GM21526 (cell line): ENCODE measurements around the gene TRPV4.

Experiments used
- ATAC-seq: cut with Tn5 transposase; IDR thresholded peaks from one replicate; pipeline ENCODE4 v1.9.1; 2021; ENCODE audit warnings: moderate library complexity; ENCODE audit not compliant: unreplicated experiment, low FRiP score

The TRPV4 gene

DNA sequence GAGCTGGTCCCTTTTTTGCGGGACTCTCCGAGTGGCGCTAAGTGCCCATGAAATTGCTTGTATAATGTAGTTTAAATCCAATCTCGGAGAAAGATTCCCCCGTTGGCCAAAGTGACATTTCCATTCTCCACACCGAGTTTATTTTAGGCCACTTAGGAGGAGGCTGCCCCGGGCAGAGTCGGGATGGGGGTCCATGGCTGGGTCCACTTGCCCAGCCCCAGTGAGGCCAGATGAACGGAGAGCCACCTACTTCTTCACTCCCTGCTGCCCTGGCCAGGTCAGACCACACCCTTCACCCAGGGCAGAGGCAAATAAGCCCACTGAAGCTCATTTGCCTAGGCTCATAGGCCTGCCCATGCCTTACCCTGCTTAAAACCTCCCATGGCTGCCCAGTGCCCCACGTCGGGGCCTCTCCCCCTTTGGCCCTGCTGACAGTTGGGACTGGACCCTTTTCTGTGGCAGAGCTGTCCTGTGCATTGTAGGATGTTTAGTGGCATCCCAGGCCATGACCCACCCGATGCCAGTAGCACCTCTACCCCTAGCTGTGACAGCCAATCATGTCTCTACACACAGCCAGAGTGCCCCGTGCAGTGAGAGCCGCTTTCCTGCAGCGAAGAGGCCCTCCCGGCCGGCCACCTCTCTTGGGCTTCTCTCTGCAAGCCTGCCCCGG is 68.3 kb downstream of the TRPV4 start:
- ATAC-seq, result no peak

DNA sequence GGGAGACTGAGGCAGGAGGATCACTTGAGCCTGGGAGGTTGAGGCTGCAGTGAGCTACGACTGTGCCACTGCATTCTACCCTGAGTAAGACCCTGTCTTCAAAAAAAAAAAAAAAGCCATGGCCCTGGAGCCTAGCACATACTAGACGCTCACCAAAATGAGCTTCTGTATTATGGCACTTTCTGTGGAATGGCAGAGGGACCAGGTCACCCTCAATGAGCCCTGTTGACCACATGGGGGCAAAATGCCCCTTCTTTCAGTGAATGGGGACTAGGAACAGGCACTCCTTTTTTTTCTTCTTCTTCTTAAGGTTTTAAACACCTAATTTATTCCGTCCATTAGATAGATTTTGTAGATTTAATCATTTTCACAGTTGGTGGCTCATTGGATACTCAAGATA is 69.1 kb downstream of the TRPV4 start:
- no peak for ATAC-seq

DNA sequence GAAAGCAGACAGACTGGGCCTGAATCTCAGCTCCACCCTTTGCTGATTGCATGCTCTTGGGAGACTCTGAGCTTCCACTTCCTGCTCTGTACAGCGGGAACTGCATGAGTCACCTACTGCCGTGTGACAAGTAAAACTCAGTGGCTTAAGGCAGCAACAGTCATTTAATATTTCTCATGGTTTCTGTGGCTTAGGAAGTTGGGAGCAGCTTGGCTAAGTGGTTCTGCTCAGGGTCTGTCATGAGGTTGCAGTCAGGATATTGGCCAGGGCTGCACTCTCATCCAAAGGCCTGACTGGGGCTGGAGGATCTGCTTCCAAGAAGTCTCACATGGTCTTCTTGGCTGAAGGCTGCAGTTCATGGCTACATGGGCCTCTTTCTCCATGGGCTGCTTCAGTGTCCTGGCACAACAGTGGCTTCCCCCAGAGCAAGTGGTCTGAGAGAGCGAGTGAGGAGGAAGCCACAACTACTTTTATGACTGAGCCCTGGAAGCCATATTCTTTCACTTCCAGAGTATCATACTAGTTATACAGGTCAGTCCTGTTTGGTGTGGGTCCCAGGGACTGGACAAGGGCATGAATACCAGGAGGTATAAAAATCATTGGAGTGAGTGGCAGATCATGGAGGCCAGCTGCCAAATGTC is 69.9 kb downstream of the TRPV4 start:
- no peak for ATAC-seq

DNA sequence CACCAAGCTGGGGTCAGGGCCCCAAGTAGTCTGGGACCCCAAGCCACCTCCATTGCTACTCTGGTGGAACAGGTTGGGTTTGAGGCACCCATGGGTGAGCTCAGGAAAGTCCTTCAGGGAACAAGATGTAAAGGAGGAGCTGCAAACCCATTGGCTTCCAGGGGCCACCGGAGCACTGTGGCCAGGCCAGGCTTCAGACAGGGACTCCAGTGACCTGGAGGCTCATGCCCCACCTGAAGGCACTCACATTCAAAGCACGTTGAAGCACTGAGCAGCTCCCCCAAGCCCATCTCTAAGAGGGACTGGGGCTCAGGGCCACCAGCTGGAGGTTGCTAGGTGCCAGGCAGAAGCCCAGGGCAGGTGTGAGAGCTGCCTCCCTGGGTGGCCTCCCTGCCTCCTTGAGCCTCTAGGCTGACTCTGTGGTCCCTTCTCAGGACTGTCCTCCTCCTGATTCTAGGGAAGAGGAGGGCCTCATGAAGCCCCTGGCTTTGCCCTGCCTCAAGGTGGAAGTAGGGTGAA is 70.5 kb downstream of the TRPV4 start:
- ATAC-seq, result no peak

DNA sequence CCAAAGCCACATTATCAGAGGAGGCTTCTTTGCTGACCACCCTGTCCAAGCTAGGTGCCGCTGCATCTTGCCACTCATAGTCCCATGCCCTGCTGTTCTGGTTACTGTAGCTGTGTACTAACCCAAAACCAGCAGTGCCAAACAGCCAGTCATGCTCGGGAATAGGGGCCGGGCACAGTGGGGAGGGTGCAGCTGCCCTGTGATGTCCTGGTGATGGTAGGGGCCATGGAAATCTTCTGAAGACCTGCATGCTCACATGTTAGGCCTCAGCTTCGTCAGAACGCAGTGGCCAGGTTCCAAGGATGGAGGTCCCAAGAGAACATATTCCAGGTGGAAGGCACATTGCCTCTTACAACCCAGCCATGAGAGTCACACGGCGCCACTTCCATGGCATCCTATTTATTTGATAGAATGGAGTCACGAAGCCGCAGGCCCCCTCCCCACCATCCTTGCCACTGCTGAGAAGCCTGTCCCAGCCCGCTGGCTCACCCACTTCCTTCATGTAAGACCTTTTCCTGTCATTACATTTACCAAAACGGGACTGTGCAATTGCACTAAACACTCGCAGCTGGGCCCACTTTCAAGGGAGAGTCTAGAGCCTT is 71.0 kb downstream of the TRPV4 start:
- no peak for ATAC-seq

DNA sequence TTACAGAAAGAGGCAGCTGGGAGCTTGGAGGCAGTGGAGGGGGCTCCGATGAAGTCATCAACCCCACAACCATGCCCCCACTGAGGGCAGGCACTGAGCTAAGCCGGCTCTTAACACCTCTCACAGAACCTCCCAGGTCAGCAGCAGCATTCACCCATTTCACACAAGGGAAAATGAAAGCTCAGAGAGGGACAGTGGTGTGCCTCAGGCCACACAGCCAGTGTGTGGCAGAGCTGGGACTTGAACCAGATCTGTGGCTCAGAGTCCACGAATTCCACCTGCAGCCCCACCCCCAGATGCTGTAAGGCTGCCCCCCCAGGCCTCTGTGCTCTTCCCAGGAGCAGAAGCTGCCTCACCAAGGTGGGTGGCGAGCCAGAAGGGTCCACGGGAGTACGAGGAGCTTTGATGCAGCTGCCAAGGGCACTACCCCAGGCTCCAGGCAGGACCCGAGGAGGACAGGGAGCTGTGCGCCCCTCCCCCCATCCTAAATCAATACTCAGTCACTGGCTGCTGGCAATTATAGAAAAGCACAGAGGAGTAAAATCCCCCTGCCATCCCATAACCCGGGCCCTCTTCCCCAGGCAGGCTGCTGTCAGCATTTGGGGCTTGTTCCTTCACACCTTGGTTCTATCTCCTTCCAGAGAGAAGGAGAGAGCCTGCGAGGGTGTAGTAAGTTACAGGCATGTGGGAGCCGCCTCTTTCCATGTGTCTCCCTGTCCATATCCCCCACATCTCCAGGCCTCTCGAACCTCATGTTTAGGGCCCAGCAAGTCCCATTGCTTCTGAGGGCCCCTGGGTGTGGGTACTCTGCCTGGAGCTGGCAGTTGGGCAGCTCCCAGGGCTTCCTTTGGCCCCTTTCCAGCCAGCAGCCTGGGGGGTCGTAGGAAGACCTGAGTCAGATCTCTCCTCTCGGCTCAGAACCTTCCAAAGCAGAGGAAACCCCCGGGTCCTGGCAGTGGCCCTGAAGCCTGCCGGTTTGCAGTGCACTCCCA is 72.0 kb downstream of the TRPV4 start:
- no peak for ATAC-seq

DNA sequence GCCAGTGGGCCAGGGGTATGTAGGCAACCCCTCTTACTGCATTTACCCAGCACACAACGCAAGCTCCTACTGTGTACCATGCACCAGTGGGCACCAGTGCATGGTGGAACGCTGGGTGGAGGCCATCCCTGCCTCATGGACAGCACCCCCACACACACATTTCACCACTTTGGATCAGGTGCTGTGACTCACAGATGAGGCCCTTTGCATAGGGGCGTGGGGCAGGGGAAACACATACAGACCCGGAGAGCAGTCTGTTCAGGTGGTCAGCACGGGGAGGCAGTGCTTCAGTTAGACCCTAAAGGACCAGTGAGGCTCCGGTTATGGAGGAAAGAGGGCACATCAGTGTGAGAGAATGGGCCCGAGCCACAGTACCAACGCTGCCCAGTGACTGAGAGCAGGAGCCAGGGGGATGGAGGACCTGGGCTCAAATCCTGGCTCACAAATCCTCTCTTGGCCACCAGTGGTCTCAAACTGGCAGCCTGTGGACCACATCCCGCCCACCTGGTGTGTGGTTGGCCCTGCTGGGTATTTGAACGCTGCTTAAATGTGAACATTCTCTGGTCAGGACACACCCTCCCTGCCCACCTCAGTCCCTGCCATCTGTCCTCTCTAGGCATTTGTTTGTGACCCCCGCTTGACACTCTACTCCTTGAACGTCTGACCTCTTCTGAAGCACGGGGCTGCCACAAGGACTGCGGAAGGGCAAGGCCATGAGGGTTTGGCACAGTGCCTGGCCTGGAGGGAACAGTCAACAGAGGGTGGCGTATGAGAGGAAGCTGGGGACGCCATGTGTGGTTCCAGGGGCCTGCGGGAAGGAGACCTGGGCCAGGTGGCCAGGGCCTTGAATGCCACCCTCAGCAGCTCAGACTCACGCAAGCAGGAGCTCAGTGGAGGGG is 72.9 kb downstream of the TRPV4 start:
- no peak for ATAC-seq

DNA sequence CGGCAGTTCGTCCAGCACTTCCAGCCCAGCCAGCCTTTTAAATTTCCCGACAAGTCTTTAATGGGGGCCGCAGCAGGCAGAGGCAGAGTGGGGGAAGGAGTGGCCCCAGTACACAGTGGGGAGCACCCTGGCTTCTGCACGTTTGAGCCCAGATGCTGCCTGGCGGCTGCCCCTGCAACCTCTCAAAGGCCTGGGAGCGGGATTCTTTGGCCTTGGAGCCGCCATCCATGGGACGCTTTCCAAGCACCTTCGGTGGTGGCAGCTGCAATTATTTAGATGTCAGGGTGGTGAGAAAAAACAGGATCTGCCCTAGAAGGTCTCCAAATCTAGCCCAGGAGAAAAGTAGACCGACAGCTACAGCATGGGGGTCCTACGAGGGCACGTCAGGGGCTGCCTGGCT is 73.6 kb downstream of the TRPV4 start:
- ATAC-seq, result no peak

DNA sequence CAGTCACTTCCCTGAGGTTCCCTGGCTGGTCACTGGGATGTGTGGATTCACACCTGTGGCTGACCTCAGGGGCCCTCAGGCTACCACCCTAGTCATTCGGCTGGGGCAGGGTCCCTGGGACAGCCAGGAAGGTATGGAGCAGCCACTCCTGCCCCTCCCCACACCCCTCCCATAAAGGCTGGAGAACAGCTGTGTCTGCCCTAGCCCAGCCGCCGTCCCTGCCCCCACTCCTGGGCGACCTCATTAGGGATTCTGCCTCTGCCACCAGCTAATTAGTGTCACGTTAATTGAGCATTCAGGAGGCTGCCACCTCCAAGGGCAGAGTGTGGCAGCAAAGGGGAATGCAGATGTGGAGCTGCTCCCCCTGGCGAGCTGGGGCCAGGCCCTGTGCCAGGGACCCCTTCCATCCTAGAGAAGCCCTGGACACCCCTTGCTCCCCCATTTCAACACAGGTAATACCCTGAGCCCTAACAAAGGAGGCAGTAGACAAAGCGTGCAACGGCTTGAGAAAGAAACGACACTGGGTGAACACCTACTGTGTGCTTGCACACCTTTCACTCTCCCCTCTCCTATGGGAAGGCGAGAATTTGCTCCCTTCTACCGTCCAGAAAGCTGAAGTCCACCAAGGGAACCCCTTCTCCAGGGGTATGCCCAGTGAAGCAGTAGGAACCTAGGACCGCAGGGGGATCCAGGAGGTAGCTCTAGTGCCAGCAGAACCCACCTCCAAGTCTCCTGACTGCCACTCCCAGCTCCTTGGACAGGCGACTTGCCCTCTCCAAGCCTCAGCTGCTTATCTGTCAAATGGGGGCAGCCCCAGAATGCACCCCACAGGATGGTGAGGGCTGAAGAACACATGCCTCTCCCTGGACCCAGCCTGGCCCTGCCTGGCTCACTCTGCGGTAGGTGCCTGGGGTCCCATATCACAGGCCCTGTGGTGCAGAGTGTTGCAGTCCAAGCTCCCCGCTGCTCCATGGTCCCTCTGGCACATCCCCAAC is 74.5 kb downstream of the TRPV4 start:
- ATAC-seq, result no peak

DNA sequence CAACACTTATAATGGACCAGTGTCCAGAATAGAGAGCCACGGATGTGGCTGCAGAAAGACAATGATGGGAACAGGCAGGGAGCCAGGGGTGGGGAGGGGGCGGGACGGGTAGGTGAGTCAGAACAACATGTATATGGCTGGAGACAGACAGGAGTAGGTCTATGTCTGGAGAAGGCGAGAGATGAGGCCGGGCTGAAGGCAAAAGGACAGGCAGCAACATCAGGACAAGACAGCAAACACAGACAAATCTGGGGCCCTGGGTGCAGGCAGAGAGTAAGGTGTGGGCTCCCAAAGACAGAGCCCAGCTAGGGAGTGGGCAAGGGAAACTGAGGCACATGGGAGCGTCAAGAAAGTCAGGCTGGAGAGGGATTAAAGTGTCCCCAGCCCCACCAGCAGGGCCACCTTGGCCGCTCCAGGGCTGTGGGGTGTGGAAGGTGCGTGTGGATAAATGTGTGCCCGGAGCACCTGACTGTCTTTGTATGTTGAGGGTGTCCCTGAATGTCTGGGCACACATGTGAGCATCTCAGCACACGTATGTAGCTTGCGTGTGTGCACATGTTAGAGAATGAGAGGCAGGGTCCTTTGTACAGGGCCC is 75.4 kb downstream of the TRPV4 start:
- ATAC-seq, result no peak

DNA sequence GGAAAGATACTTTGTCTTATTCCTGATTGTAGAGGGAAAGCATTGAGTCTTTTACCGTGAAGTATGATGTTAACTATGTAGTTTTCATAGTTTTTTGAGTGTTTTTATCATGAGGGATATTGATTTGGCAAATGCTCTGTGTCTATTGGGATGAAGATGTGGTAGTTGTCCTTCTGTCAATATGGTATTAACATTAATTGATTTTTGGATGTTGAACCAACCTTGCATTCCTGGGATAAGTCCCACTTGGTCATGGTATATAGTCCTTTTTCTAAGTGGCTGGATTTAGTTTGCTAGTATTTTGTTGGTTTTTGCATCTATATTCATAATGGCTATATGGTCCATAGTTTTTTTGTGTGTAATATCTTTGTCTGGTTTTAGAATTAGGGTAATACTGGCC is 76.7 kb downstream of the TRPV4 start:
- ATAC-seq, result no peak

DNA sequence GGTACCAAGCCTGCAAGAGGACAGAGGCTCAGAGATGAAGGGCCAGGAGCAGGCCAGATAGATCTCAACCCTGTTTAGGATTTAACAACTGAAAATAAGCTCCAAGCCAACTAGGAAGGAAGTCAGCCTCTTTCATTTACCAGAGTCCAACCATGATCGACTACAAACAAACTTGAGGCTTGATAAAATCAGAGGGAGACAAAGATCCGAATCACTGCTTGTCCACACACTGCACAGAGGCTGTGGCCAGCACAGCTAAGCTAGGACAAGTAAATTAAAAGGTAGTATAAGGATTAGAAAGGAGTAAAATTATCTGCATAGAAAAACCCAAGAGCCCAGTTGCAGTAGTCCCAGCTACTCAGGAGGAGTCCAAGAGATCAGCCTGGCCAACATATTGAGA is 79.2 kb downstream of the TRPV4 start:
- no peak for ATAC-seq

DNA sequence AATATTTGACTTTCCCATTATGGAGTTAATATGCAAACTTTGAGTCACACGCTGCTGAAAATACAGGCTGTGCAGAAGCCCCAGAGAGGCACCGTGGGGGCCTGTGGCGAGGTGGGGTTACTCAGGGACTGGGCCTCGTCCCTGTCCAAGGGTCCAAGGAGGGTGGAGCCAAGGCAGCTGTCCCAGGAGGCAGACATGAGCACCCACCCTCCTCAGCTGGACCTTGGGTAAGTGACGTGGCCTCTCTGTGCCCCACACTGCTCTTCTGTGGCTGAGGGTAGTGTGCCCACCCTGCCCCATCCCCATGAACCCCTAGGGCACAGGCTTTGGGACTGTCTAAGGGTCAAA is 80.2 kb downstream of the TRPV4 start:
- no peak for ATAC-seq

DNA sequence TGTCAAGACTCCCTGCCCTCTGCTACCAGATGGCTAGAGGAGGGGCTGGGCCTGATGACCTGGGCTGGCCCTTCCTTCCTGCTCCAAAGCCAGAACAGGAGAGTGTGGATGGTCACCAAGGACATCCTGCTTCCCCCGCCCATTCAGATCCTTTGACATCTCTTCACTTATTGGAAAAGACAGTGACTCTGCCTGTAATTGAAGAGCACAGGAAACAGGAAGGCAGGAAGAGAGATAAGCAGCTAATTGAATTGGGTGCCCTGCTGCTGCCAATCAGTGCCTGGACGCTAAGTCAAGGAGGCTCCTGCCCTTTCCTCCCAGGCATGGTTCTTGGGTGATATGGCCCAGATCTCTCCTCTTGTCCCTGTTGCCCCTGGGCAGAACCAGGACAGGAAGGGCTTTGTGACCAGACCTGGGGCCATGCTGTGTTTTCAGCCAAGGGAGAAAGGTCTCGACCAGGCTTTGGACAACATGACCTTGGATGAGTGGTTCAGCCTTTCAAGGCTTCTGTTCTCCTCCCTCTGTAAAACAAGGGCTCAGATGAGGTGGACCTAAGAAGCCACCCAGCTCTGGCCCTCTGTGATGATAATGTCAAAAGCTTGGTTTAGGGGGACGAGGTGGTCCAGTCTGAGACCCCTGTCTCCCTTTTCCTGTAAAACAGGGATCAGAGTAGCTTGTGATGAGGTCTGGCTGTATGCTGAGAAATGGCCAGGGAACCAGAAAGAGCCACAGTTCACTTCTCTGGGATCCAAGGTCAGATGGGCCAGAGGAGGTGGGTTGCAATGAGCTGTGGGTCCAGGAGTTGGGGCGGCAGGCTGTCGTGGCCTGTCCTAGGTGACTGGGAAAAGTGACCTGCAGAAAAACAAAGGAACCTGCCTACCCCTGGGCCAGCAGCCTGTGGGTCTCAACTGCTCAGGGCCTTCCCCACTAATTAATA is 80.8 kb downstream of the TRPV4 start:
- no peak for ATAC-seq

DNA sequence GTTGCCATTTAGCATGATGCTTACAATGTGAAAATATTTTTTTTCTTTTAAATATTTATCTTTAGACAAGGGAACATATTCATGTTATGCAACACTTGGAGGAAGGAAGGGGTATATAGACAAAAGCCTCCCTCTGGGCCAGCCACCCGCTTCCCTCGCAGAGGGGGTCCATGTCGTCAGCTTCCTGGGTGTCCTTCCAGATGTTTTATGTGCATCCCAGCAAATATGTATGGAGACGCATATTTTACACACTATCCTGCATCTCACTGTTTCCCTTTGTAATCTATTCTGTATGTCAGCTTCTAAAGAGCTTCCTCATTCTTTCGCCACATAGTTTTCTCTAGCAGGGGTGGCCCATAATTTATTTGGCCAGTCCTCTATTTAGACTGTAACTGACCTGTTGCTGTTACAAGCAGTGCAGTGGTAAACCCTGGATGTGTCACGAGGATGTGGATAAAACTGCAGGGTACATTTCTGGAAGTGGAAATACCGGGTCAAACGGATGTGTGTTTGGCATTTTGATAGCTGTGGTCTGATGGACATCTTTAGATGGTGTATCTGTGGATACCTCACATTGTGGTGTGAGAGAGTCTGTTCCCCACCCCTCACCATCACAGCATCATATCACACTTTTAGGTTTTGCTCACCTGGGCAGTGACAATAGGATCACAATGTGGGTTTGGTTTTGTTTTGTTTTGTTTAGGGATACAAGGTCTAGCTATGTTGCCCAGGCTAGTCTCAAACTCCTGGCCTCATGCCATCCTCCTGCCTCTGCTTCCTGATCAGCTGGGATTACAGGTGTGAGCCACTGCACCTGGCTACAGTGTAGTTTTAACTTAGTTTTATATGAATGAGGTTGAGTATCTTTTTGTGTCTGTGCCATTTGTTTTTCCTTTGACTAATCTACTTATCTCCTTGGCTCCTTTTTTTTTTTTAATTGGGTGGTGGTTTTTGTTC is 87.9 kb downstream of the TRPV4 start:
- no peak for ATAC-seq

DNA sequence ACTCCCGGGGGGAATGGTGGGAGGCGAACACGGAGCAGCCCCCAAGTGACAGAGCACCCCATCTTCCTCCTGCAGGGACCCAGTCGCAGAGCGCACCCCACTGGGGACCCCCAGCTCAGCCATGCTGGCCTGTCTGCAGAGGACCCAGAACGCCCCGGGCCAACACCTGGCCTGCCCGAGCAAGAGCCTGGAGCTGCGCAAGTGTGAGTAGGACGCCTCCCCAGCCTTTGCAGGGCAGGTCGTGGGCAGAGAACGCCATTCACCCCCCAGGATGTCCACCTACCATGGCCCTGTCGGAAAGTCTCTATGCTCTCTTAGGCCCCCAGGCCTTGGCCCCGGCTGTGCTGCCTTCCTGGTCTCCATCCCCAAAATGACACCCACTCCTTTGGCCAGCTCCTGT is 89.2 kb downstream of the TRPV4 start:
- no peak for ATAC-seq
